Loucy (cell line): ENCODE measurements around the gene LBHD2.

Source experiments
- CTCF ChIP-seq: fragments of 200-600 bp; sonication (generic); conservative IDR thresholded peaks from 2 replicates; pipeline ENCODE4 v1.5.1; 2014; ENCODE audit warnings: mild to moderate bottlenecking, antibody characterized with exemption, low read length
- EZH2phosphoT487 ChIP-seq: fragments of 200-600 bp; IDR thresholded peaks from 2 replicates; pipeline ENCODE4 v1.6.1; 2018; ENCODE audit warnings: antibody characterized with exemption, mild to moderate bottlenecking, moderate library complexity, borderline replicate concordance

- TF ChIP-seq CTCF (no peak), EZH2phosphoT487 (no peak)
Observed at GRCh38 chr14:103126088-103126872, 42.3 kb downstream of the LBHD2 start.
